ENCODE results near the gene IFT43.

The IFT43 gene

DNA sequence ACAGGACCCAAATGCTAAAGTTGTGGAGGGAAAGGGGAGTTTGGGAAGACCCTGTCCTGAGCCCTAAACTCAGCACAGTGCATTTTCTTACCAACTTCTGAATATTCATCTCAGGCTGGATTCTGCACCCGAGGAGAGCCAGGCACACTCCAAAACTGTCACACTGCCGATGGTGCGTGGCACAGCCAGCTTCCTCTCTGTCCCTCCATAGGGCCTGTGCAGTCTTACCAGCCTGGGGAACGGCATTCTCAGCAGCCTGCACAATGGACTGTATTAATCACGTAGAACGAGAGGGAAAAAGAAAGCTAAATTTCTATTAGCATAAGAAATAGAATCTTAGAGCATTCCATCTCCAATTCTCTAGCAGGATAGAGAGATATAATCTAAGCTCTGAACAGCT, 94.9 kb downstream of the IFT43 start:
- DNase-seq (ENCODE audit: low read depth in 2 of 2) = no peak
- no peak overlapping the region for H3K4me3 ChIP-seq (replicated peaks in 1 of 2; ENCODE audit: low read depth in 2 of 2, low read length in 2 of 2)
- TF ChIP-seq, protein P1, sequence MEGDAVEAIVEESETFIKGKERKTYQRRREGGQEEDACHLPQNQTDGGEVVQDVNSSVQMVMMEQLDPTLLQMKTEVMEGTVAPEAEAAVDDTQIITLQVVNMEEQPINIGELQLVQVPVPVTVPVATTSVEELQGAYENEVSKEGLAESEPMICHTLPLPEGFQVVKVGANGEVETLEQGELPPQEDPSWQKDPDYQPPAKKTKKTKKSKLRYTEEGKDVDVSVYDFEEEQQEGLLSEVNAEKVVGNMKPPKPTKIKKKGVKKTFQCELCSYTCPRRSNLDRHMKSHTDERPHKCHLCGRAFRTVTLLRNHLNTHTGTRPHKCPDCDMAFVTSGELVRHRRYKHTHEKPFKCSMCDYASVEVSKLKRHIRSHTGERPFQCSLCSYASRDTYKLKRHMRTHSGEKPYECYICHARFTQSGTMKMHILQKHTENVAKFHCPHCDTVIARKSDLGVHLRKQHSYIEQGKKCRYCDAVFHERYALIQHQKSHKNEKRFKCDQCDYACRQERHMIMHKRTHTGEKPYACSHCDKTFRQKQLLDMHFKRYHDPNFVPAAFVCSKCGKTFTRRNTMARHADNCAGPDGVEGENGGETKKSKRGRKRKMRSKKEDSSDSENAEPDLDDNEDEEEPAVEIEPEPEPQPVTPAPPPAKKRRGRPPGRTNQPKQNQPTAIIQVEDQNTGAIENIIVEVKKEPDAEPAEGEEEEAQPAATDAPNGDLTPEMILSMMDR (IDR thresholded peaks at IDR 0.05; ENCODE audit: low read depth, low read length) = no peak

DNA sequence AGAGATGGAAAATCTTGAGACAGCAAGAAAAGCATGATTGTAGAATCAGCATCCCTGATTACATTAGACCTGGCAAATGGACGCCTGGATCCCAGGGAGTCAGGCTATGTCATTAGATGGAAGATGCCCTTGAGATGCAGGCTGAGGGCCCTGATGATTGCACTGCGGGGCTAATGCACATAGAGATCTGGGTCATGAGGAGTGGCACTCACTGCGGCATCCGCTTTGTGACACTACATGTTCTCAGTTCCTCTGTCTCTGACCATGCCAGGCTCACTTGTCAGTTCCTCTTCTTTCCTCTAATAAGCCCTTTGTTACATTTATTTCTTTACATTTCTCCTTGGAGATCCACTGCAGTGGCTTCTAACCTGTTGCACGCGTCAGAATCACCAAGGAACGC, 96.1 kb downstream of the IFT43 start:
- TF ChIP-seq, protein P1 (IDR thresholded peaks at IDR 0.05; ENCODE audit: low read depth, low read length) = no peak
- H3K4me3 ChIP-seq (replicated peaks in 1 of 2; ENCODE audit: low read depth in 2 of 2, low read length in 2 of 2) = no peak overlapping the region
- no peak for DNase-seq (ENCODE audit: low read depth in 2 of 2)

DNA sequence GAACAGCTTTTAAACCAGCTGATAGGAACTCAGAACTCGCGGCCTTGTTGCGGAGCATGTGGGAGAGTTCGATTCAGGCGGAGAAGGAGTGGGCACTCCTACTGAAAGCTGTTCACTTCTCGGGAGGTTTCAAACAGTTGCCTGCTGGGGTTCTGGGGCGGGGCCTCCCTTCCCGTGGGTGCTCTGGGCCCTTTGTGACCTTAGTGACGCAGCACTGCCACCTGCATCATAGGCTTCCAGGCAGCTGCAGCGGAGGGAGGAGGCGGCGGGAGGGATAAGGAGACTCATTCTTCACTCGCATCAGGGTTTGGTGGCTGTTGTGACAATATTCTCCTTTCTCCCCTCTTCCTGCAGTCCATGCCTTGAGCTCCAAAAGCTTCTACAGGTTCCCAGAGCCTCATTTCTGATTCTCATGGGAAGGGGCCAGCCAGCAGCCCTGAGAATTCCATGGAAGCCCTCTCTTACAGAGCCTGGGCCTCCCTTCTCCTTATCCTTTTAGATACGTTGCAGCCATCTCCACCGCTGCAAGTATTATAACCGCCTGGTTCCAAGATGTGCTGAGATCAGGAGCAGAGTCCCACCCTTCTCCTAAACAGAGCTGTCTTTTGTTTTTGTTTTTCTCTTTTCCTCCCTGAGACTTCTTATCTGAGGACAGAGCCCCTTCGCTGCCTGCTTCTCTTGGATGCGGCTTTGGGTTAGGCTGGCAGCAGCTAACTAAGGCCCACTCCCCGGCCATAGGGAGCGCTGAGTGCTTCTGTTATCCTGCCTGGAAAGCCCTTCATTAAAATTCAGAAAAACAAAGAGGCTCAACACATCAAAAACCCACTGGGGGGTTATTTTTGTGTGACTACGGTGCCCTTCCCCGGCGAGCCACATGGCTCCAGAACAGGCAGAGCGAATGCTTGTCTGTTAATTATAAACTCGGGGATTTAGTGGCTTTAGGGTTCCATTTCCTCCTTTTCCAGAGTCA, 98.5 kb downstream of the IFT43 start:
- TF ChIP-seq, protein P1 (IDR thresholded peaks at IDR 0.05; ENCODE audit: low read depth, low read length) = no peak
- H3K4me3 ChIP-seq (replicated peaks in 1 of 2; ENCODE audit: low read depth in 2 of 2, low read length in 2 of 2) = no peak overlapping the region
- DNase-seq (ENCODE audit: low read depth in 2 of 2) = no peak

DNA sequence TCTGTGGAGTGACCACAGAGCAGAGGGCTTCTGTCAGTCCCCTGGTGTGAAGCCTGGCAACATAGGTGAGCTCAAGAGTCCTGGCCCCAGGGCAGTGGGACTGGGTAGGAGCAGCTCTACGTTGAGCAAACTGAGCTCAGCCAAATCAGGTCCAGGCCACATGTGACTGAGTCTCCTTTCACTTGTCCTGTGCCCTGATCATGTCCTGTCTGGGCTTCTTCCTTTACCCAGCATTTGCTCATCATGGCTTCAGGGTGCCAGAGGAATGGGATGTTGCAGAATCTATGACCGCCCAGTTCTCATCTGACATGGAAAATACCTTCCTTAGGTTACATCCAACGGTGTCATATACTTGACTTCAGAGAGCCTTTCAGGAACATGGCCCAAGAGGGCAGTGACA, 99.8 kb downstream of the IFT43 start:
- TF ChIP-seq, protein P1 (IDR thresholded peaks at IDR 0.05; ENCODE audit: low read depth, low read length) = no peak
- no peak overlapping the region for H3K4me3 ChIP-seq (replicated peaks in 1 of 2; ENCODE audit: low read depth in 2 of 2, low read length in 2 of 2)
- DNase-seq (ENCODE audit: low read depth in 2 of 2) = no peak

DNA sequence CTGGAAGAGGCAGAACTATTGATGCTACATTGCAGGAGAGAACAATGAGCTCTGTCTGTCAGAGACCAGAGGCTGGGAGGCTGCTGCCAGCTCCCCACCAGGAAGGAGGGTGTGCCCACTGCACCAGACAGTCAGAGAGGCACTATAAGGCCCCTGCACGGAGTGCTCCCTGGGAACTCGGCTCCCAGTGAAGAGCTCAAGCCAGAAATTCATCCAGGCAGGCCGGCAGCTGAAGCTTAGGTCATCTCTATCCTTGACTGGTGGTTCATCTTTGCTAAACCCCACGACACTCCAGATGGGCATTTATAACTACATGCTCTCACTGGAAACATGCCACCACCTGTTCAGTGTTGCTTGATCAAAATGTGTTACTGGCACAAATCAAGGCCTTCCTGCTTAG, 101.1 kb downstream of the IFT43 start:
- H3K4me3 ChIP-seq (replicated peaks in 1 of 2; ENCODE audit: low read depth in 2 of 2, low read length in 2 of 2) = no peak overlapping the region
- DNase-seq (ENCODE audit: low read depth in 2 of 2) = no peak
- TF ChIP-seq, protein P1 (IDR thresholded peaks at IDR 0.05; ENCODE audit: low read depth, low read length) = no peak

DNA sequence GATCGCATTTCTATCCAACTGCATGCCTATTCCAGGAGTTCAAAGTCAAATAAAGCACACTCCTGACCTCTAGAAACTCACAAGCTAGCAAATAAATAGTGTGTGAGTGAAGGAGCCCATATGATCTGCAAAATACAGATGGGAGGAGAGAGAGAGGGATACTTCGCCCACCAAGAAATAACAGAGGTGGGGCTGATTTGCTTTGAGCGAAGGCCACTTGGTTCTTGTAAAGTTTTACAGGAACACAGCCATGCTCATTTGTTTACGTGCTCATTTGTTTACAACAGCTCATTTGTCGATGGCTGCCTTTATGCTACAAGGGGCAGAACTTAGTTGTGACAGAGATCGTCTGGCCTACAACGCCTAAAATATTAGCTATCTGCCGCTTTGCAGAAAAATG, 102.8 kb downstream of the IFT43 start:
- TF ChIP-seq, protein P1 (IDR thresholded peaks at IDR 0.05; ENCODE audit: low read depth, low read length) = no peak
- DNase-seq (ENCODE audit: low read depth in 2 of 2) = no peak

More for the DNA sequence above, 102.8 kb downstream of the IFT43 start:
- H3K4me3 ChIP-seq (replicated peaks in 1 of 2; ENCODE audit: low read depth in 2 of 2, low read length in 2 of 2) = no peak overlapping the region

Data from cardiac fibroblast (primary cell).